ENCODE results near the gene AADACL4. TPM values are rescaled to one million over a fixed set of nuclear protein-coding genes. Genes with fewer than 3 reads are reported as not detected.
A peak's percentile ranks its signal among the peaks of the same experiment; 100 is the strongest.

The AADACL4 gene
- total and polyA plus RNA-seq, 2 experiments from 2014 or later = not detected

DNA sequence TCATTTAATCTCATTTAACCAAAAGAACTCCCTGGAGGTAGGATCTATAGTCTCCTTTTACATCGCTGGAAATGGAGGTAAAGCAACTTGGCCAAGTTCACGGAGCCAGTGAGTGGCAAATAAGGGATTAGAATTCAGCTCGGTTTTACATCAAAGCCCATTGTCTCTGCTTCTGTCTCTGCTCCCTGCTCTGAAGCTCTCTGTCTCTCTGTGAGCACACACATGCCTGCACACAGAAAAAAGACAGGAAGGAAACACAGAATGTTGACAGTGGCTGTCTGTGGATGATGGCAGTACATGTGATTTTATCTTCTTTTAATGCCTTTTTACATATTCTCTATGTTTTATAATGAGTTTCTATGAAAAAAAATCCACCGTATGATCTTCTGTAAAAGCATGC is 17.0 kb upstream of the AADACL4 start:
- no peak overlapping the region for H2AFZ ChIP-seq
- peaks cover 7% of the 10 kb centered on the region for H3K36me3 Mint-ChIP-seq (ENCODE audit: low read depth)
- no peaks in the 10 kb centered on the region for H3K36me3 ChIP-seq (ENCODE audit: insufficient read depth)
- H3F3A ChIP-seq (replicated peaks; ENCODE audit: low read depth) = 0 out of 2 replicates have a peak, but pooled peaks cover 10% of the 10 kb centered on the region
- peaks cover 18% of the 10 kb centered on the region for H3K4me1 ChIP-seq (ENCODE audit: insufficient read depth)
- H4K20me1 ChIP-seq (replicated peaks; ENCODE audit: insufficient read depth) = no peaks in the 10 kb centered on the region
- no peak overlapping the region for H3K4me3 Mint-ChIP-seq
- H3K4me1 Mint-ChIP-seq = peaks cover 35% of the 10 kb centered on the region
- no peak overlapping the region for H3K27ac ChIP-seq (ENCODE audit: low read depth)
- peaks cover 5% of the 10 kb centered on the region for H3K27me3 Mint-ChIP-seq (ENCODE audit: insufficient read depth, low read depth, poor library complexity)
- H3K79me2 ChIP-seq (replicated peaks; ENCODE audit: insufficient read depth) = no peaks in the 10 kb centered on the region
- no peaks in the 10 kb centered on the region for H3K27me3 ChIP-seq (ENCODE audit: insufficient read depth)
- H3K9me3 Mint-ChIP-seq = peaks cover 20% of the 10 kb centered on the region
- H3K9me2 ChIP-seq (ENCODE audit: insufficient read depth) = no peaks in the 10 kb centered on the region
- no peak for TF ChIP-seq CREB1 (CRISPR knock-in tag; IDR thresholded peaks at IDR 0.05; ENCODE audit: low read depth)
- no peak for TF ChIP-seq NANOG (IDR thresholded peaks at IDR 0.05; ENCODE audit: borderline replicate concordance)
- TF ChIP-seq STAT1 (IDR thresholded peaks at IDR 0.05; ENCODE audit: unreplicated experiment) = no peak
- no peak for TF ChIP-seq ZNF331 (CRISPR knock-in tag; IDR thresholded peaks at IDR 0.05; ENCODE audit: low read depth)
- no peak for TF ChIP-seq CTCF (conservative IDR thresholded peaks at IDR 0.05; ENCODE audit: low read depth in 2 of 2)
- TF ChIP-seq, protein P1, sequence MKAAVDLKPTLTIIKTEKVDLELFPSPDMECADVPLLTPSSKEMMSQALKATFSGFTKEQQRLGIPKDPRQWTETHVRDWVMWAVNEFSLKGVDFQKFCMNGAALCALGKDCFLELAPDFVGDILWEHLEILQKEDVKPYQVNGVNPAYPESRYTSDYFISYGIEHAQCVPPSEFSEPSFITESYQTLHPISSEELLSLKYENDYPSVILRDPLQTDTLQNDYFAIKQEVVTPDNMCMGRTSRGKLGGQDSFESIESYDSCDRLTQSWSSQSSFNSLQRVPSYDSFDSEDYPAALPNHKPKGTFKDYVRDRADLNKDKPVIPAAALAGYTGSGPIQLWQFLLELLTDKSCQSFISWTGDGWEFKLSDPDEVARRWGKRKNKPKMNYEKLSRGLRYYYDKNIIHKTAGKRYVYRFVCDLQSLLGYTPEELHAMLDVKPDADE (IDR thresholded peaks at IDR 0.05) = no peak
- TF ChIP-seq POLR2AphosphoS5 (IDR thresholded peaks at IDR 0.05; ENCODE audit: low read depth) = no peak
- TF ChIP-seq, protein P2, sequence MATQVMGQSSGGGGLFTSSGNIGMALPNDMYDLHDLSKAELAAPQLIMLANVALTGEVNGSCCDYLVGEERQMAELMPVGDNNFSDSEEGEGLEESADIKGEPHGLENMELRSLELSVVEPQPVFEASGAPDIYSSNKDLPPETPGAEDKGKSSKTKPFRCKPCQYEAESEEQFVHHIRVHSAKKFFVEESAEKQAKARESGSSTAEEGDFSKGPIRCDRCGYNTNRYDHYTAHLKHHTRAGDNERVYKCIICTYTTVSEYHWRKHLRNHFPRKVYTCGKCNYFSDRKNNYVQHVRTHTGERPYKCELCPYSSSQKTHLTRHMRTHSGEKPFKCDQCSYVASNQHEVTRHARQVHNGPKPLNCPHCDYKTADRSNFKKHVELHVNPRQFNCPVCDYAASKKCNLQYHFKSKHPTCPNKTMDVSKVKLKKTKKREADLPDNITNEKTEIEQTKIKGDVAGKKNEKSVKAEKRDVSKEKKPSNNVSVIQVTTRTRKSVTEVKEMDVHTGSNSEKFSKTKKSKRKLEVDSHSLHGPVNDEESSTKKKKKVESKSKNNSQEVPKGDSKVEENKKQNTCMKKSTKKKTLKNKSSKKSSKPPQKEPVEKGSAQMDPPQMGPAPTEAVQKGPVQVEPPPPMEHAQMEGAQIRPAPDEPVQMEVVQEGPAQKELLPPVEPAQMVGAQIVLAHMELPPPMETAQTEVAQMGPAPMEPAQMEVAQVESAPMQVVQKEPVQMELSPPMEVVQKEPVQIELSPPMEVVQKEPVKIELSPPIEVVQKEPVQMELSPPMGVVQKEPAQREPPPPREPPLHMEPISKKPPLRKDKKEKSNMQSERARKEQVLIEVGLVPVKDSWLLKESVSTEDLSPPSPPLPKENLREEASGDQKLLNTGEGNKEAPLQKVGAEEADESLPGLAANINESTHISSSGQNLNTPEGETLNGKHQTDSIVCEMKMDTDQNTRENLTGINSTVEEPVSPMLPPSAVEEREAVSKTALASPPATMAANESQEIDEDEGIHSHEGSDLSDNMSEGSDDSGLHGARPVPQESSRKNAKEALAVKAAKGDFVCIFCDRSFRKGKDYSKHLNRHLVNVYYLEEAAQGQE (IDR thresholded peaks at IDR 0.05; ENCODE audit: unreplicated experiment) = no peak
- TF ChIP-seq ZNF114 (CRISPR knock-in tag; IDR thresholded peaks at IDR 0.05) = no peak
- no peak for TF ChIP-seq JUNB (IDR thresholded peaks at IDR 0.05; ENCODE audit: unreplicated experiment)
- TF ChIP-seq EZH2phosphoT487 (IDR thresholded peaks at IDR 0.05; ENCODE audit: unreplicated experiment) = no peak
- no peak for TF ChIP-seq EZH2 (IDR thresholded peaks at IDR 0.05; ENCODE audit: low read depth, unreplicated experiment)
- TF ChIP-seq ZNF462 (CRISPR knock-in tag; IDR thresholded peaks at IDR 0.05) = no peak
- H3K4me3 ChIP-seq = no peak overlapping the region
- ATAC-seq = no peak
- 0 out of 2 replicates have a peak overlapping the region, but pooled peaks have one; percentile 9 for H3K27ac Mint-ChIP-seq
- H3K4me2 ChIP-seq = no peak overlapping the region
- DNase-seq (ENCODE audit: low spot score) = no peak

Data from GM23338 (cell line).